Measurements from ENCODE around the gene CEP104. TPM values are rescaled to one million over a fixed set of nuclear protein-coding genes. Genes with fewer than 3 reads are reported as not detected.

Gene CEP104
- total and polyA plus RNA-seq, 10 of the 15 experiments (the other 5 are each of a cell fraction or from before 2014, with no cell fraction given) = 7.2 to 34.8 (median 19.3) TPM

- no peak overlapping the region for H3K9ac ChIP-seq (ENCODE audit: control insufficient read depth, insufficient read depth, low read length)
- peaks cover 0 to 4% of the 10 kb centered on the region in 2 experiments; a peak in 3 of 4 replicates for H3K36me3 ChIP-seq (ENCODE audit: control insufficient read depth in 2 of 2, insufficient read depth in 2 of 2, low read length in 1 of 2)
- no peaks in the 10 kb centered on the region for H3K27me3 ChIP-seq (replicated peaks in 1 of 2; ENCODE audit: control insufficient read depth in 2 of 2, insufficient read depth in 2 of 2, low read length in 1 of 2)
- POLR2A ChIA-PET = no interaction called here
- FAIRE-seq = no peak
- no peak overlapping the region for H2AFZ ChIP-seq (ENCODE audit: control insufficient read depth, low read depth, low read length)
- TF ChIP-seq BCLAF1 (IDR thresholded peaks at IDR 0.05) (no peak), SIX5 (IDR thresholded peaks at IDR 0.05; ENCODE audit: low read depth, low read length, severe bottlenecking) (no peak)
- no peak overlapping the region for H3K4me2 ChIP-seq (ENCODE audit: control insufficient read depth, insufficient read depth)
- H4K20me1 ChIP-seq (ENCODE audit: control insufficient read depth, insufficient read depth) = no peaks in the 10 kb centered on the region
- SMC1A ChIA-PET (ENCODE audit: uncharacterized antibody, unreplicated experiment) = no interaction called here
- no peaks in the 10 kb centered on the region for H3K4me1 ChIP-seq (ENCODE audit: control insufficient read depth, insufficient read depth, low read length)
- intact Hi-C loops (cut with micrococcal nuclease; ENCODE audit: unreplicated experiment) (no loop called here), in situ Hi-C loops (cut with MboI) (no loop called here)
- no peak overlapping the region for H3K27ac ChIP-seq (ENCODE audit: control insufficient read depth, insufficient read depth)
- H3K4me3 ChIP-seq = no peak overlapping the region
- RAD21 ChIA-PET (ENCODE audit: unreplicated experiment) = no interaction called here
- CTCF ChIA-PET = no interaction called here
- H3K79me2 ChIP-seq (ENCODE audit: control insufficient read depth, insufficient read depth, low read length) = no peaks in the 10 kb centered on the region
- no peak for DNase-seq (ENCODE audit: low read depth, low spot score)
- ATAC-seq = no peak
- WGBS (ENCODE audit: insufficient coverage, insufficient replicate concordance, low lambda C conversion rate, missing lambda C conversion rate) = 98% methylated on average over 6 of the region's 6 CpGs
- no TSS peak for BruUV-seq (replicated peaks)
- H3K9me3 ChIP-seq (replicated peaks; ENCODE audit: control insufficient read depth, insufficient read depth, low read length) = no peaks in the 10 kb centered on the region
Measured at GRCh38 chr1:3821004-3821403, 36.0 kb downstream of the CEP104 start.

- 87% methylated on average over 8 of the region's 8 CpGs for WGBS (ENCODE audit: insufficient coverage, insufficient replicate concordance, low lambda C conversion rate, missing lambda C conversion rate)
- ChIA-PET RAD21 (ENCODE audit: unreplicated experiment) (no interaction called here), SMC1A (ENCODE audit: uncharacterized antibody, unreplicated experiment) (no interaction called here), CTCF (no interaction called here), POLR2A (no interaction called here)
- H3K36me3 ChIP-seq (ENCODE audit: control insufficient read depth in 2 of 2, insufficient read depth in 2 of 2, low read length in 1 of 2) = peaks cover 0 to 4% of the 10 kb centered on the region in 2 experiments; a peak in 3 of 4 replicates
- no peak overlapping the region for H3K4me3 ChIP-seq
- no peak for FAIRE-seq
- H3K27me3 ChIP-seq (replicated peaks in 1 of 2; ENCODE audit: control insufficient read depth in 2 of 2, insufficient read depth in 2 of 2, low read length in 1 of 2) = no peaks in the 10 kb centered on the region
- no peak overlapping the region for H2AFZ ChIP-seq (ENCODE audit: control insufficient read depth, low read depth, low read length)
- in situ Hi-C loops (cut with MboI) (no loop called here), intact Hi-C loops (cut with micrococcal nuclease; ENCODE audit: unreplicated experiment) (no loop called here)
- H3K4me2 ChIP-seq (ENCODE audit: control insufficient read depth, insufficient read depth) = no peak overlapping the region
- H3K79me2 ChIP-seq (ENCODE audit: control insufficient read depth, insufficient read depth, low read length) = no peaks in the 10 kb centered on the region
- BruUV-seq (replicated peaks) = no TSS peak
- H3K9ac ChIP-seq (ENCODE audit: control insufficient read depth, insufficient read depth, low read length) = no peak overlapping the region
- no peak overlapping the region for H3K27ac ChIP-seq (ENCODE audit: control insufficient read depth, insufficient read depth)
- H4K20me1 ChIP-seq (ENCODE audit: control insufficient read depth, insufficient read depth) = no peaks in the 10 kb centered on the region
- H3K4me1 ChIP-seq (ENCODE audit: control insufficient read depth, insufficient read depth, low read length) = no peaks in the 10 kb centered on the region
- no peaks in the 10 kb centered on the region for H3K9me3 ChIP-seq (replicated peaks; ENCODE audit: control insufficient read depth, insufficient read depth, low read length)
- no peak for ATAC-seq
- no peak for DNase-seq (ENCODE audit: low read depth, low spot score)
- TF ChIP-seq USF1 (IDR thresholded peaks at IDR 0.05; ENCODE audit: borderline replicate concordance, extremely low read length, insufficient read depth, low read depth, low read length) (no peak), POLR2AphosphoS2 (IDR thresholded peaks at IDR 0.05; ENCODE audit: low read depth, low read length) (no peak), EP300 (IDR thresholded peaks at IDR 0.05; ENCODE audit: borderline replicate concordance in 1 of 2, control insufficient read depth in 1 of 2, low read depth in 2 of 2, low read length in 2 of 2) (no peak), IRF5 (IDR thresholded peaks at IDR 0.05; ENCODE audit: borderline replicate concordance) (no peak), BCLAF1 (IDR thresholded peaks at IDR 0.05) (no peak)
Measured at GRCh38 chr1:3820316-3820715, 36.7 kb downstream of the CEP104 start.
